ENCODE data around the gene KLHL40.

DNA sequence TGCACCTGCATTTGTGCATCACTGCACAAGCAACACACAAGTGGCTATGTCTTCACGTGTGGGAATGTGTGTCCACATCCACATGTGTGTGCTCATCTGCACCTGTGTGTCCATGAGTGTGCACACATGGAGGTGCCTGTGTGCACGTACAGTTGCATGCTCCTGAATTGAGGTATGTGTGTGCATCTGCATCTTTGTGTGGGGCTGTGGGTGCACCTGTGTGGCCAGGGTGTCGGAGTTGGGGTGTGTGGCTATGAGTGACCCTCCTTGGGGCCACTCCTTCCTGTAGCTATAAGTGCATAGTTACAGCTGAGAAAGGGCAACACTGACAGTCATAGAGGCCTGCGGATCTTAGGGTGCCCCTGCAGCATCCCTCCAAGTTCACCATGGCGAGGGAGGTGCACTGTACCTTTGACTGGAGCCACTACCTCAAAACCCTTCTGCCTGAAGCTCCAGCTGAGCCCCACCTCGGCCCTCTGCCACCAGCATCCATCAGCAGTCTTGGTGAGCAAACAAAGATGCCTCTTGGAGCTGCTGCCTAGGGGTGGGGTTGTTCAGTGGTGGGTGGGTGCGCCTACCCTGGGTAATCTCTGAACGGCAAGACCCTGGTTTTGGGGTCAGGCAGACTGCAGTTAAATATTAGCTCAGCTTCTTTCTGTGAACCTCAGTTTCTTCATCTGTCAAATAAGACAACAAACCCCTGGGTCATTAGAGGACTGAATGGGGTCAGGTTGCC lies 22.5 kb downstream of the KLHL40 start:
- TF ChIP-seq, protein P1, sequence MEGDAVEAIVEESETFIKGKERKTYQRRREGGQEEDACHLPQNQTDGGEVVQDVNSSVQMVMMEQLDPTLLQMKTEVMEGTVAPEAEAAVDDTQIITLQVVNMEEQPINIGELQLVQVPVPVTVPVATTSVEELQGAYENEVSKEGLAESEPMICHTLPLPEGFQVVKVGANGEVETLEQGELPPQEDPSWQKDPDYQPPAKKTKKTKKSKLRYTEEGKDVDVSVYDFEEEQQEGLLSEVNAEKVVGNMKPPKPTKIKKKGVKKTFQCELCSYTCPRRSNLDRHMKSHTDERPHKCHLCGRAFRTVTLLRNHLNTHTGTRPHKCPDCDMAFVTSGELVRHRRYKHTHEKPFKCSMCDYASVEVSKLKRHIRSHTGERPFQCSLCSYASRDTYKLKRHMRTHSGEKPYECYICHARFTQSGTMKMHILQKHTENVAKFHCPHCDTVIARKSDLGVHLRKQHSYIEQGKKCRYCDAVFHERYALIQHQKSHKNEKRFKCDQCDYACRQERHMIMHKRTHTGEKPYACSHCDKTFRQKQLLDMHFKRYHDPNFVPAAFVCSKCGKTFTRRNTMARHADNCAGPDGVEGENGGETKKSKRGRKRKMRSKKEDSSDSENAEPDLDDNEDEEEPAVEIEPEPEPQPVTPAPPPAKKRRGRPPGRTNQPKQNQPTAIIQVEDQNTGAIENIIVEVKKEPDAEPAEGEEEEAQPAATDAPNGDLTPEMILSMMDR (IDR thresholded peaks at IDR 0.05; ENCODE audit: borderline replicate concordance, extremely low read depth, low read length, poor library complexity, severe bottlenecking): no peak
- TF ChIP-seq EZH2 (IDR thresholded peaks at IDR 0.05; ENCODE audit: borderline replicate concordance, low read depth, low read length, severe bottlenecking): no peak

Measured in DND-41 (cell line).